Skin of body (tissue), 2 donors: Measurements from ENCODE around the gene NEO1. TPM values are rescaled to one million over a fixed set of nuclear protein-coding genes. Genes with fewer than 3 reads are reported as not detected.

ENCODE experiments used
- DNase-seq: peaks from one replicate; lab custom pipeline; 2025; lab: John Stamatoyannopoulos, UW
- total RNA-seq: library from RNA; depleted of rRNA; stranded (reverse); fragments of >200 nt; gene quantifications from one replicate; pipeline ENCODE4 v1.2.3, GENCODE V29; 2014

NEO1 gene
- total RNA-seq, 1 donor from 2014 or later, result 66.0 TPM

DNA sequence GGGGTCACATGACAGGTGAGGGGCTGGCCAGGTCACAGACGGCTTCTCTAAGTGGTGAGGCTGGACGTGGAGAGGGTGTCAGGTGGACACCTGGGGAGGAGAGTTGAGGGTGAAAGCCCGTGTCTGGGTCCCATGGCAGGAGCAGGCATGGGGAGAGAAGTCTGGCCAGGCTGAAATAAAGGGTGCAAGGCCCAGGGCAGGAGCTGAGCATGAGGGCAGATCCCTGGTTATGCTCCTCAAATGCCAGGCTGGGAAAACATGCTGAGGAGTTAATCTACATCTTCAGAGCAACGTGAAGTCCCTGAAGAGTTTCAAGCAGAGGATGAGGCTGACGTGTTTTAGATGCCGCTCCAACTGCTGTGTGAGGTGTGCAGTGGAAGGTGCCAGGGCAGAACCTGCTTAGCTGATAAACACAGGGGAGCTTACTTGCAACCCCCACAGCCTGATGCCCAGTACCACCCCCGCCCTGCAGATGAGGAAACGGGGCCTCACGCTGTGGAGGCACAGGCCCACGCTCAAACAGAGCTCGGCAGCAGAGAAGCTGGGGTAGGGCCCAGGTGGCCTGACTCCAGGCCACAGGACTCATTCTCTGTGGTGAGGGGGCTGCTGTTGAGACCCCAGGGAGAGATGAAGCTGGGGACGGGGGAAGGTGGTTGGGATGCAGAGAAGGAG, 276.0 kb downstream of the NEO1 start:
- no peak for DNase-seq

DNA sequence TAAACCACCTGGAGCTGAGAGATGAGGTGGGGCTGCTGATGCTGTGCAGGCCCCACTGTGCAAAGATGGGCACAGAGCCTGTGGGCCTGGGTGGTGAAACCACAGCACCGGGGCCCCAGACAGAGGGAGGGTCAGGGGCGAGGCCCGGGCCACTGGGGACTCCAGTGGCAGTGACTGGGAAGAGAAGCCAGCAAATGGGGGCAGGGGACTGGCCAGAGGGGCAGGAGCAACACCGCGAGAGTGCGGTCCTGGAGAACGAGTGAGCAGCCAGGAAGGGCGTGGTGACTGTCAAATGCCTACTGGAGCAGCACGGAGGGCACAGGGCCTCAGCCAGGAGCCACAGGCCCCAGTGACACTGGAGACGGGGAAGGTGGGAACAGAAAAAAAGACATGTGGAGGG, 276.7 kb downstream of the NEO1 start:
- no peak for DNase-seq

DNA sequence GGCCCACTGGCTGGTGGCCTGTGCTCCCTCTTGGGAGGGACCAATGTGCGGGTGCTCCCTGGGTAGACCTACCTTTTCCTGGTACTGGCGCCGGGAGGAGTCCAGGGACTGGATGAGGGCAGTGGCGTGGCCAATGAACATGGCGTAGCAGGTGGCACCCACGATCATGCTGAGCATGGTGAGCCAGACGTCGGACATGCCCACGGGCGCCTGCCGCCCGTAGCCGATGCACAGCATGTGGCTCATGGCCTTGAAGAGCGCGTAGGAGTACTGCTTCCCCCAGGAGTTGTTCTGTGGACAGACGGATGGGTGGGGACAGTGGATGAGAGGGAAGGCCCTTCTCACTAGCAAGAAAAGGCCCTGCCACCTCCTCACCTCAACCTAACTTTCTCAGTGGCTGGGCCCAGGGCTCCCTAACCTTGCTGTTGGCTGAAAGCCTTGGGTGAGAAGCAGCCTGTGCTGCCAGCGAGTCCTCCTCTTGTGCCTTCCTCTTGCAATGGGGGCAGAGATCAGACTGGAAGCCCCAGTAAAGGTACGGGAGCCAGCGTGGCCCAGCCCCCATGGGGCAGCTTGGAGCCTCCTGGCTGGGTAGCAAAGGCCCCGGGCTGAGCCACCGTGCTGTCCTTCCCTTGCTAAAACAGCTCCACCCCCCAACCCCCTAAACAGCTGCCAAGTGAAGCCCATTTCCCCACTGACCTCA, 277.4 kb downstream of the NEO1 start:
- no peak for DNase-seq

DNA sequence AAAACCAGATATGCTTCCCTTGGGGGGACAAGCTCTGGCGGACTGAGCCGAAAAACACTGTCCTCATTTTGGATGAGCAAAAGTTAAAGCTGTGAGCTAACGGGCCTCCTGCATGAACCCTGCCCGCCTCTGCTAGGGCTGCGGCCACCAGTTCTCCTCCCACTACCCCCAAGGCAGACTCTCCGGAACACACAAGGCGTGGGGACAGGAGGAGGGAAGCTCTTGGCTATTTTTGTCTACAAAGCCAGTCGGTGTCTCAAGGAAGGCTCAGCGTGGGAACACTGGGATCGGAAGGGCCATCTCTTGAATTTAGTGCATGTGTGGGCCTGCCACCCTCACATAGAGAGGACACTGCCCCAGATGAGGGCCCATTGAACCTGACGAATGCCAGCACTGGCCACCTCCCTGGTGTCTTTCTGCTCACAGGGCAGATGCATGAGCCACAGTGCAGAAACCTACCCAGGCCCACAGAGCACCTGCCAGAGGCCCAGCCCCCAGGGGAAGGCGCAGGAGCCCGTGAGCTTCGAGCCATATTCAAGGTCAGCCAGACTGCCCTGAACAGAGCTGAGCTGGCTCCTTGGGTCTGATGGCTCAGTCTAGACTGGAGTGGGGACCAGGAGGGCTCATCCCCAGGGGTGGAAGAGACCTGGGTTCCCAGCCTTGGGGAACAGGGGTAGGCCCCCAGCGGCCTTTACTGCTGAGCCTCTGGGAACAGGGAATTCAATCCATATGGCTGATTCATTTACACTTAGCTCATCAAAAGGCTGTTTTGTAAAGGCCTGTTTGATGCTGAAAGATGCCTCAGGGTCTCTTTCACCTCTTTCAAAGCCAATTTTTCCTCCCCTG, 278.2 kb downstream of the NEO1 start:
- DNase-seq, result no peak

DNA sequence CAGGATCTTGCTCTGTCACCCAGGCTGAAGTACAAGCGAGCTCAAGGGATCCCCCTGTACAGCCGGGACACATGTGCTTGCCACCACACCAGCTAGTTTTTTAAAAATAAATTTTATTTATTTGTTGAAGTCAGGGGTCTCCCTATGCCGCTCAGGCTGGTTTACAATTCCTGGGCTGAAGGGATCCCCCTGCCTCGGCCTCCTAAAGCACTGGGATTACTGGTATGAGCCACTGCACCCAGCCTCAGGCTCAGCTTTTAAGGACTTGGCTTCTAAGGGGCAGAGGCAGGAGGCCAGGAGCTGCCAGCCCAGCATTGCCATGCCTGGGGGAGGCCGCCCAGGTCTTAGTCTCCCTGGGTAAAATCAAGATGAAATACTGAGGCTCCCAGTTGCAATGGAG, 279.2 kb downstream of the NEO1 start:
- DNase-seq, result no peak

DNA sequence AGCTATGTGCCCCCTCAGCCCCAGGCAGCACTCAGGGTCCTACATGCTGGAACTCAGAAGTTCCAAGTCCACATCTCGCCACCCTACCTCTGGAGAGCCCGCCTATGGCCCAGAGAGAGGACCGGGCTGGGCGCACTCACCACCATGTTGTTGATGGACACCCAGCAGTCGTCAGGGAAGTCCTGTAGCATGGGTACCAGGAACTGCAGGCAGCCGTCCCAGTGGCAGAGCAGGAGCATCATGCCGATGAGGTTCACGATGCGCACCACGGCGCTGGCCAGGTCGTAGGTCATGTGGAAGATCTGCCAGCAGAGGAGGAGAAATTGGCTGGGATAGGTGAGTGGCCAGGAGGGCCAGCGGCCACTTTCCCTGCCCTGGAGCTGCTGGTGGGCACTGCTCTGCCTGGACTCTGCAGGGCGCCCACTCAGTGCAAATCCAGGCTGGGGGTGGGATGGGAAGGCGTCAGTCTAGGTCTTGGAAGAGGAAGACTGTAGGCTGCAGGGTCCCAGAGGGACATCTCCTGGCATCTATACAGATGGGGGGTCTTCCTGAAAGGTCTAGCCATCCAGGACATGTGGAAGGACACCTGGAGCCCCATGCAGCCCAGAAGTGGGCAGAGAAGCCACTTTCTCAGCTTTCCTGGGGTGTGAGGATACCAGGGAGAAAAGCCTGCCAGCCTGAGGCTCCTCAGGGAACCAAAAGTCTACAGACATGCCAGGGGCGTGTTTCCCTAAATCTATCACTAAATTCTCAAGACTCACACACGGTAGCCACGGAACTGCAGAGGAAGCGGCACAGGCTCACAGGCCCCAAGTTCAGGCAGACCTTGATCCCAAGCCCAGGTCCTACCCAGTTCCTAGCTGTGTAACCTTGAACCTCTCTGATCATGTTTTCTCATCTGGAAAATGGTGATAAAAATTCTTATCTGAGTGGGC, 280.0 kb downstream of the NEO1 start:
- no peak for DNase-seq

DNA sequence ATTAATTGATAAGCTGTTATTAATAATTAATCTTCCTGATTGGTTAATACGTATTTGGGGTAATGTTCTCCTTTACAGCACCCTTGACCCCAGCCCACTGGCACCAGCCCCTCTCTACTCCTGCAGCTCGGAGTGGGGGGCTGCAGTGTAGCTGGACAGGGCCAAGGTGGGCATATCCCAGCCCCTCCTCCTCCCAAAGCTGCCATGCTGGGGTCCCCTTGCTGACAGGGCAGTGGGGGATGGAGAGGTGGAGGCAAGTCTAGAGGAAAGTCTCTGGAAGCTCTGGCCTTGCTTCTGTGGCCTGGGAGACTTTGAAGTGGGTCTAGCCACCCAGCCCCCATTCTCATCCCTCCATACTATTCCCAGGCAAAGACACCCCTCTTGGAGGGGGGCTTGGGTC, 280.7 kb downstream of the NEO1 start:
- DNase-seq, result no peak

DNA sequence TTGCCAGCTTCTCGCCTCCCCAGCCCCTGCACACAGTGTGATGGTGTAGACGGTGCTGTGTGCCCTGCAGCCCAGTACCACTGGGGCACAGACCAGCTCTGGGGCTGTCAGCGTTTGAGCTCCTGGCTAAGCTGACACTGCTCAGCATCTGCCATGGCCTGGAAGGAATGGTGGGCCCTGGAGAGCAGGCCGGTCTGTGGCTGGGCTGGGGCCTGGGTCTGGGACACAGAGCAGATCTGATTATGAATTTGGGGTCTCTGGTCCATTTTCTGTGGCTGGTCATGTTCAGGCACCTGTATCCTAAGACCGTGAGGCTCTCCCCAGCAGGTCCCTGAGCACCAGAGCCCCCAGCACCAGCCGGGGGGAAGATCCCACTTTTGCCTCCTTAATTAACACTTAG, 281.8 kb downstream of the NEO1 start:
- no peak for DNase-seq

DNA sequence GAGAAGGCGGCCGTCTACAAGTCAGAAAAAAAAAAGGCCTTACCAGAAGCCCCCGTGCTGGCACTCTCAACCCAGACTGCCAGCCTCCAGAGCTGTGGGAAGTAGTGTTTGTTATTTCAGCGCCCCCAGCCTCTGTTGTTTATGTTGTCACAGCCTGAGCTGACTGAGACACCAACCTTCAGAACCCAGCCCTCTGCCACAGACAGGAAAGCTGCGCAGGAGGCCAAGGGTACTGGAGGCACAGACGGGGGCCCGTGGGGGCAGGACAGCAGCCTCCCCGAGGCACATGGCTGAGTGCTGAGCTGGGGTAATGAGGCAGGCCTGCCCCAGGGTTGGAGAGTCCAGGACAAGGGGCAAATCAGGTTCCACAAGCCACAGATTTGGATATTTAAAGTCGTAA, 282.8 kb downstream of the NEO1 start:
- no peak for DNase-seq

DNA sequence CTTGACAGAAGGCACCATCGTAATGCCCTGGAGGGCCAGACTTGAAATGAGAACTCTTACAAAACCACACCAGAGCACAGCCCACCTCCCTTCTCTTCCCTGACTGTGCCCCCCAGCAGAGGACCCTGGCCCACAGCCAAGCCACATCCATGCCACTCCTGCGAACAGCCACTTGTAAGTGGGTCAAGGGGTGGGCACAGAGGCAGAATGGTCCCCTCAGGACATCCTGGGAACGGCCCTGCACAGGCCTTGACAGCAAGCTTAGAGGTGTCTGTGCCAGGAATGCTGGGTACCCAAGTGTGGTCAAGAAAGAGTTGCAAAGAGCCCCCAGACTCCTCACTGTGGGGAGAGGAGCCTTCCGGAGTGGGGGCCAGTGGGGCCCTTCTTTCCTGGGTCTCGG, 283.2 kb downstream of the NEO1 start:
- DNase-seq, result no peak

DNA sequence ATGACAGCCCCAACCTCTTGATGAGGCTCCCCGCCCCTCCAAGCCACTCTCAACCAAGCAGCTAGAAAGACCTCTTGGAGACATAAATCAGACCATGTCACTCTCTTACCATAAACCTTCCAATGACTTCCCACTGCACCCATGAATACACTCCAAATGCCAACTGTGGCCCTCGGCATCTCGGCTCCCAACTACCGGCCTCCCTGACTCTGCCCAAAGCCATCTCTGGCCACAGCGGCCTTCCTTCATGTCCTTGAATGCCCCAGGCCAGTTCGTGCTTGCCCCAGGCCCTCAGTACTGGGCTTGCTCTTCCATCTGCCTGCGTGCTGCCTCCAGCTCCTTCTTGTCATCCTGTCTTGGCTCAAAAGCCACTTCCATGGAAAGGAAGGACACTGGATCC, 284.5 kb downstream of the NEO1 start:
- no peak for DNase-seq

DNA sequence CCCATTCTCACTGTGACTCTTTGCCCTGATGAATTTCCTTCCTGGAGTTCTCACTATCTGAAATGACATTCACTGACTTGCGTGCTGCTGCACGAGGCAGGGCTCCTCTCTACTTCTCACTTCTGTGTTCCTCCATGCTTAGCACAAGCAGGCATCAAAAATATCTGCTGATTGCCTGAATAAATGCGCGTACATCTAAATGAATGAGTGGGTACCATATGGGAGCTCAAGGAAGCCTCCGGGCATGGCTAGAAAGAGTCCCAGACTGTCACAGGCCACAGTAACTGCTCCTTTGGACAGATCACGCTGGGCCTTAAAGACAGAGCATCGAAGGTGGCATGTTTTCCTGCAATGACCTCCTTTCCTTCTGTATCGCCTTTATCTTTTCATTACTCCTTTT, 284.9 kb downstream of the NEO1 start:
- no peak for DNase-seq

DNA sequence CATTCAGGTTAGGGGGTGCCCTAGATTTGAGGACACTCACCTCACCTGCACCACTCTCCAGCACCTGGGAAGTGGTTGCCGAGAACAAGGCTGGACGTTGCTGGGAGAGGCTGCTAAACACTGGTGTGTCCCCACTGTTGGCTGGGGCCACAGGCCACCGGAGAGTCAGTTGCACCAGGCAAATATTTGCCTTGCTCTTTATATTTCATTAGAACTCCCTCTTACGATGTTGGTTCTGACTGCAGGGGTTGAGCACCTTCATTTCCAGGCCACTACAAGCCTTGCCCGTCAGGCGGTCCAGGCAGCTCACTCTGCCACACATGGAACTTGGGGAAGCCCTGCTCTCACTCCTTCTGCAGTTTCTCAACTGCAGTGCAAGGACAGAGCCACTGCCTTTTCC, 285.8 kb downstream of the NEO1 start:
- DNase-seq, result no peak

DNA sequence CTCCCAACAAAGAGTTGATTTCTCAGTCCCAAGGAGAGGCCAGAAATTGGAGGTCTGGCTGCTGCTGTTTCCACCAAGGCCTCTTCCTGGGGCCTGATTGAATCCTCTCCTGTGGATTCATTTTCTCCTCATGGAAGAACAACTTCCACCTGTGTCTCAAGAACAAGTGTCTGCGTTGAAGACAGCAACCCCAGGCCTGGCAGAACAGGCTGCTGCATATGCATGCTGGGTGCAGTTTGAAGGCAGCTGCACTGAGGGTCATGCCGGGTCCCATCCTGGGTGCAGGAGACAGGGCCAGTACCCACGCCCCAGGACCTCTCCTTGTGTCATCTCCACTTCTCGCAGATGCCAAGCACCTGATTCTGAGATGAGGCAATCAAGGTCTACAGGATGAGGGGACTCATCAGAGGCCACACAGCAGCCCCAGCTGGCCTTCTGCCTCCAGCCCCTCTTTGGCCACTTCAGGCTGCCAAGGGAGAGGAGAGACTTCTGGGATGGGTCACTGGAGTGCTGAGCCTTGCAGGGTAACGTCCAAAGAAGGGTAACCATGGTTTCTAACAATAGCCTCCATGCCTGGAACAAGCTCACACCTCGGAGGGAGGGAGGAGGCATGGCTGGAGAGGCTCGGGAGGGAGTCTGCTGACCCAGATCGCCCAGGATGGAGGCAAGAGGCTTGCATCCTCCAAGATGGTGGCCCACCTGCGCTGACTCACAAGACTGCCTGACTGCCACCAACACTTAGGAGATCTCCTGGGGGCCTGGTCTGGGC, 286.5 kb downstream of the NEO1 start:
- DNase-seq, result no peak

DNA sequence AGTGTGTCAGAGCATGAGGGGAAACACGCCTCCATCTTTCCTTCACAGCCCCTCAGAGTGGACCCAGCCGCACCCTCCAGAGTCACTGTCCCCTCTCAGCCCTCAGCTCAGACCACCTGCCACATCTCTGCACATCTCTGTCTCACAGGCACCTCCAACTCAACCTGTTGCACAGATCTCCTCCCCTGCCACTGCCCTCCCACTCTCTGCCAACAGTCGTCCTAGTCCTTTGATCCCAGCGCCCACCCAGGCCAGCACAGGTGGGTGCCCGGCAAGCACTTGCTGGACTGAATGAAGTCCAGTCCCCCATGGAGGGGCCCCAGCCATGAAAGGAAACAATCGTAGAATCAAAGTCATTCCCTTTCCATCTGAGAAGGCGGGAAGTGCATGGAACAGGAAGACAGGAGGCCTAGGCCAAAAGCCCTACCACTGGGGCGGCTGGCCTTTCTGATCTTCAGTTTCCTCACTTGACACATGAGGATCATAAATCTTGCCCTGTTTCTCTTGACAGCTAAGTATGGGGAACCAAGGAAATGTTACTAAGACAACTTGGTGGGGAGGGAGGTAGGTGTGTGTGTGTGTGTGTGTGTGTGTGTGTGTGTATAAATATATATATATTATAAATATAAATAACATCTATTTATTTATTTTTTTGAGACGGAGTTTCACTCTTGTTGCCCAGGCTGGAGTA, 288.4 kb downstream of the NEO1 start:
- DNase-seq, result no peak

DNA sequence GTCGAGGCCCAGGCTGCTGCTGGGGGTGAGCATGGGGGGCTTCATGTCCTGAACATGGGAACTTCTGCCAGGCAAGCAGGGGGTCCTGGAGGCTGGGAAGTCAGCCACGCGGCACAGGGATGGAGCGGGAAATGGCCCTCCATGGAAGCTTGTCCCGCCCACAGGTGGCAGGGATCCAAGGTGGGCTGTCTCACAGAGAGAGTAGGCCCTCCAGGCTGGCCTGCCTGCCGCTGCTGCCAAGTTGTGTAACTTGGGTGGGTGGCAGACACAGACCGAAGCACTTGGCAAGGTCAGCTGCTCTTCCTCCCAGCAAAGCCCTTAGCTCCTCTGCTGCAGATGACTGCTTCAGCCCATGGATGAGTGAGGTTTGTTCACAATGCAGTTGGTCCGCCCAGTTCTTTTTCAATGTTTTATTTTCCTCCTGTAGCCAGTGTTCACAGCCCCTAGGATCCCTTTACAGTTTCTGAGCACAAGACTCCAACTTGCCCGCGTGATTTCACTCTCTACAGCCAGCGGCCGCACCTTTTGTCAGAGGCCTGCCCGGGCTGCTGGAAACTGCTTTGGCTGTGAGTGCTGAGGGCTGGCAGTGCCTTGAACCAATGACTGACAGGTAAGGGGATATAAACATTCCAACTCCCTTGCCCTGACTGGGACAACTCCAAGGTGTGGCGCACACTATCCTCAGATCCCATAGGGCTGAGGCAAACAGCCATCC, 289.8 kb downstream of the NEO1 start:
- DNase-seq, result no peak

DNA sequence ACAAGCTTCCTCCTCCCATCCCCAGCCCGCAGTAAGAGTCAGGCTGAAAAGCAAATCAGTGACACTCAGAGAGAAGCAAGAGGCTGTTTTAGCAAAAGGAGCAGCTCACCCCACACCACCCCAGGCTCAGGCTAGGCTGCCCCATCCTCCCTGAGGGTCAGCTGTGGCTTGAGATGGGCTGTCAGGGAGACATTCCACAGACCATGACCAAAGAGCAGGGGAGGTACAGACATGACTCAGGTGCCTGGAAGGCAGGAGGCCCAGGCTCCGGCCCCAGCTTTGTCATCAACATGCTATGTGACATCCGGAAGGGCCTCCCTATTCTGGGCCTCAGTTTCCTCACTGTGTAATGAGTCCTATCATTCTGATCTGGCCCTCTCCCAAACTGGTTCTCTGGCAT, 291.8 kb downstream of the NEO1 start:
- DNase-seq, result no peak

DNA sequence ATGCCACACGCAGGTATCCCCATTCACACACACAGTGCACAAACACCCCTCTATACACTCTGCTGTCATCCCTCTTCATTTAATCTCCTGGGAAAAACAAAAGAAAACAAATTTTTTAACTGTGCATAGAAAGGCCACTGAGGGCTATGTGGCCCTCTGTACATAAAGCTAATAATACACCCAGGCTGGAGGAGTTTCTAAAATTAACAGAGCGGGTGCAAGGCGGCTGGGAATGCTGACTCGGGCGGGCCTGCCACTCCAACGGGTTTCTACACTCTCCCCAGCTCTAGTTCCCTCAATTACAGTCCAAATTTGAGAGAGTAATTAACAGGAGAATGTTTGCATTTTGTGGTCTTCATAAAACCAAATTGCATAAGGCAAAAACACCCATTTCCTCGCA, 293.4 kb downstream of the NEO1 start:
- DNase-seq, result no peak

DNA sequence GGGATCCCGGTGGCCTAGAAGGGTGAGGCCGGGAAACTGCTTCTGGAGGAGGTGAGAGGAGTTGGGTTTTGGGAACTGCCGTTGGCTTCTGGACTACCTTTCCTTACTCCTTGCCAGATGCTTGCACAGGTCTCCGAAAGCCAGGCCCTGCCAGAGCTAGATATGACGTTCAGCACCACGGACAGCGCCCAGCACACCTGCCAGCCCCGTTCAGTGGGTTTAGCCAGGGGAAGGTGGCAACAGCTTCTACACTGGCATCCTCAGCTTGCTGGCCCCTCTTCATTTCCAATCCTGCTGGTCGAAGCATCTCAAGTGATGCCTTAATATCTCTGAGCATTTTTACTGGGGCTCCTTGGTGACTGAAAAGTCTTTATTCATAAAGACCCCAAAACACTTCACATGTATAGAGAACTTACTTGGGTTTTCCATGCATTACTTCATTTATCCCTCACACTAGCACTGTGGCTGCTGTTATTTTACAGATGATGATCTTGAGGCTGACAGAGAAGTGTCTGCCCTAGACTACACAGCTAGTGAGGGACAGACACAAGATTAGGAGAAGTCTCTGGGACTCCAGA, 294.6 kb downstream of the NEO1 start:
- no peak for DNase-seq
